ENCODE measurements around the gene IGSF9B.
"Not testable (repeated sequence)": the region's sequence is repeated elsewhere in the genome, so short reads cannot be mapped to it uniquely, and the experiment has no call there.

IGSF9B gene, protein sequence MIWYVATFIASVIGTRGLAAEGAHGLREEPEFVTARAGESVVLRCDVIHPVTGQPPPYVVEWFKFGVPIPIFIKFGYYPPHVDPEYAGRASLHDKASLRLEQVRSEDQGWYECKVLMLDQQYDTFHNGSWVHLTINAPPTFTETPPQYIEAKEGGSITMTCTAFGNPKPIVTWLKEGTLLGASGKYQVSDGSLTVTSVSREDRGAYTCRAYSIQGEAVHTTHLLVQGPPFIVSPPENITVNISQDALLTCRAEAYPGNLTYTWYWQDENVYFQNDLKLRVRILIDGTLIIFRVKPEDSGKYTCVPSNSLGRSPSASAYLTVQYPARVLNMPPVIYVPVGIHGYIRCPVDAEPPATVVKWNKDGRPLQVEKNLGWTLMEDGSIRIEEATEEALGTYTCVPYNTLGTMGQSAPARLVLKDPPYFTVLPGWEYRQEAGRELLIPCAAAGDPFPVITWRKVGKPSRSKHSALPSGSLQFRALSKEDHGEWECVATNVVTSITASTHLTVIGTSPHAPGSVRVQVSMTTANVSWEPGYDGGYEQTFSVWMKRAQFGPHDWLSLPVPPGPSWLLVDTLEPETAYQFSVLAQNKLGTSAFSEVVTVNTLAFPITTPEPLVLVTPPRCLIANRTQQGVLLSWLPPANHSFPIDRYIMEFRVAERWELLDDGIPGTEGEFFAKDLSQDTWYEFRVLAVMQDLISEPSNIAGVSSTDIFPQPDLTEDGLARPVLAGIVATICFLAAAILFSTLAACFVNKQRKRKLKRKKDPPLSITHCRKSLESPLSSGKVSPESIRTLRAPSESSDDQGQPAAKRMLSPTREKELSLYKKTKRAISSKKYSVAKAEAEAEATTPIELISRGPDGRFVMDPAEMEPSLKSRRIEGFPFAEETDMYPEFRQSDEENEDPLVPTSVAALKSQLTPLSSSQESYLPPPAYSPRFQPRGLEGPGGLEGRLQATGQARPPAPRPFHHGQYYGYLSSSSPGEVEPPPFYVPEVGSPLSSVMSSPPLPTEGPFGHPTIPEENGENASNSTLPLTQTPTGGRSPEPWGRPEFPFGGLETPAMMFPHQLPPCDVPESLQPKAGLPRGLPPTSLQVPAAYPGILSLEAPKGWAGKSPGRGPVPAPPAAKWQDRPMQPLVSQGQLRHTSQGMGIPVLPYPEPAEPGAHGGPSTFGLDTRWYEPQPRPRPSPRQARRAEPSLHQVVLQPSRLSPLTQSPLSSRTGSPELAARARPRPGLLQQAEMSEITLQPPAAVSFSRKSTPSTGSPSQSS (N-terminal part only)

GRCh38 chr11:133956650-133957633, at the start of gene IGSF9B:
Gene IGSF9B (minus strand): TSS chr11:133956968. CDS start chr11:133956754, 214 bp downstream.
- peak in 1 of 2 experiments; percentile 14 for DNase-seq

- no peak for DNase-seq
Observed at GRCh38 chr11:134004496-134005172, 47.9 kb upstream of the IGSF9B start.

DNA sequence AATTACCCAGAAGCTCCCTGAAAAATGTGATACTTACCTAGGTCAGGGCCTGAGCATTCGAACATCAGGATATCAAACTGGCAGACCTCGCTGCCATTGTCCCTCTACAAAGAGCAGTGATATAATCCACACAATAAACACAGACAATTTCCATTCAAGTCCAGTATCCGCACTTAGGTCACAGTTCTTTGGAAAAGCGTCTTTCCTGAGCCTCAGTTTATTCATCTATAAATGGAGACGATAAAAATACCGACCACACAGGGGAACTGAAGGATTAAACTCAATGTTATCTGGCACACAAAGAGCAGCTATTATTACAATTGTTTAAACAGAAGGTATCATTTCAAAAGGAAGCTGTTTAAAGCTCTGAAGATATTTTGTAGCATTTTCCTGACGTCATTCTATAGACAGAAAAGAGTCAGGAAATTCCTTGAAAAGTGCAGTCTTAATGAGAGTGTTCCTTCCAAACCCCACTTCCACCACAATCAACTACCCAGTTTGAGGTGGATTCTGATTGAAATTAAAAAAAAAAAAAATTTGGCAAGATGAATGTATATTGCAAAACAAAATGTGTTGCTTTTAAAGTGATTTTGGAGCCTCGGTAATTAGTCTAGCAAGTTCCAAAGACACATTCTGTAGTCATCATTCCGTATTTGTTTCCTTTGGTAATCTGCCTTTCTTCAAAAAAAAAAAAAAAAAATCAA, 47.2 kb upstream of the IGSF9B start:
- DNase-seq = no peak

DNA sequence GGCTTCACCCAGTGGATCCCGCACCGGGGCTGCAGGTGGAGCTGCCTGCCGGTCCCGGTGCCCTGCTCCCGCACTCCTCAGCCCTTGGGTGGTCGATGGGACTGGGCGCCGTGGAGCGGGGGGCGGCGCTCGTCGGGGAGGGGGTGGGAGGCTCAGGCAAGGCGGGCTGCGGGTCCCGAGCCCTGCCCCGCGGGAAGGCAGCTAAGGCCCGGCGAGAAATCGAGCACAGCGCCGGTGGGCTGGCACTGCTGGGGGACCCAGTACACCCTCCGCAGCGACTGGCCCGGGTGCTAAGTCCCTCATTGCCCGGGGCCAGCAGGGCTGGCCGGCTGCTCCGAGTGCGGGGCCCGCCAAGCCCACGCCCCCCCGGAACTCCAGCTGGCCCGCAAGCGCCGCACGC, 46.1 kb upstream of the IGSF9B start:
- DNase-seq = not testable (repeated sequence)

DNA sequence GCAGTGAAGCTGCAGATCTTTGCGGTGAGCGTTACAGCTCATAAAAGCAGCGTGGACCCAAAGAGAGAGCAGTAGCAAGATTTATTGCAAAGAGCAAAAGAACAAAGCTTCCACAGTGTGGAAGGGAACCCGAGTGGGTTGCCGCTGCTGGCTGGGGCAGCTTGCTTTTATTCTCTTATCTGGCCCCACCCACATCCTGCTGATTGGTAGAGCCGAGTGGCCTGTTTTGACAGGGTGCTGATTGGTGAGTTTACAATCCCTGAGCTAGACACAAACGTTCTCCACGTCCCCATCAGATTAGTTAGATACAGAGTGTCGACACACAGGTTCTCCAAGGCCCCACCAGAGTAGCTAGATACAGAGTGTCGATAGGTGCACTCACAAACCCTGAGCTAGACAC, 45.6 kb upstream of the IGSF9B start:
- not testable (repeated sequence) for DNase-seq

DNA sequence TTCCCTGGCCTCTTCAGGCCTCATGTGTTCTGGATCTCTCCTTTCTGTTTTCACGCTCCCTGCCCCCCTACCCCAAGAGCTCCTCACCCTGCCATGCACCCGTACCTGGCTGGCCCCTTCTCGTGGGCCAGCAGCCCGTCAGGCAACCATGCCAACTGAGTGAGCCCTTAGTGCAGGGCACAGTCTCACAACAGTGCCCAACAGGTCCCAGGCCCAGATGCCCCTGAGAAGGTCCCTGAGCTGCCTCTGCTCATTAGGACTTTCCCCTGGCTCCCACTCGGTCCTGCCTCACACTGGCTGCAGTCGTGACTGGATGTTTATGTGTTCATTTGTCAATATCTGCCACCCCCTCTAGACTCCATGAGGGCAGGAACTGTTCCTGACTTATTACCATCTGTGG, 44.8 kb upstream of the IGSF9B start:
- no peak for DNase-seq

DNA sequence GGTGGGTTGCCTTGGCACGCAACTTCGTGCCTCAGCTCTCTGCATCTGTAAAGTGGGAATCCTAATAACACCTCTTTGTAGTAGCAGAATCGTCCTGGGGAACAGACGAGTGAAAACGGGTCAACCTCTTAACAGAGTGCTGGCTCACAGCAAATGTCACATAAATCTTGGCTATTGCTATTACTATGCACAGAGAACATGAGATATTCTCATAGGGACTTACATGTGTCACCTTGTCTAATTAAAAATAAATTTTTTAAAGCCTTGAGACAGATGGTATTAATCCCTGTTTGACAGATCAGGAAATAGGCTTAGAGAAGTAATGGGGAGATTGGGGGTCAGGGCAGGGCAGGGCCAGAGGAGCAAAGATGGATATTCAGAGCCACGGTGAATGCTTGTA, 44.3 kb upstream of the IGSF9B start:
- DNase-seq = no peak

- no peak for DNase-seq
Observed at GRCh38 chr11:133999355-133999754, 42.6 kb upstream of the IGSF9B start.

GRCh38 chr11:133997554-133997953, 40.8 kb upstream of the IGSF9B start:
- no peak for DNase-seq

DNA sequence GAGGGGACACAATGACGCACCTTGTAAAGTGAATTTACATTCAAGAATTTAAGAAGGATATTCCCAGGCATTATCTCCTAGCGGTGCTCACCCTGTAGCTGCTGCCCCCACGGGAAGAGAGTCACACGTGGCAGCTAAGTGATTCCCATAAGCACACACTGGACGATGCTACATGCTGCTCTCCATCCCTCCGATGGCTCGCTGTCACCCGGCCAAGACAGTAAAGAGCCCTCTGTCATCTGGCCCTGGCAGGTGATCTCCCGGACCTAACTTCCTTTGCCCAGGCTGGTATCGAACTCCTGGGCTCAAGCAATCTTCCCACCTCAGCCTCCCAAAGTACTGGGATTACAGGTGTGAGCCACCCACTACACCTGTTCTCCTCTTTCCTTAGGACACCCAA, 39.9 kb upstream of the IGSF9B start:
- no peak for DNase-seq

- DNase-seq = no peak
Observed at GRCh38 chr11:133995066-133995465, 38.3 kb upstream of the IGSF9B start.

- DNase-seq = no peak
Observed at GRCh38 chr11:133993921-133994320, 37.2 kb upstream of the IGSF9B start.

DNA sequence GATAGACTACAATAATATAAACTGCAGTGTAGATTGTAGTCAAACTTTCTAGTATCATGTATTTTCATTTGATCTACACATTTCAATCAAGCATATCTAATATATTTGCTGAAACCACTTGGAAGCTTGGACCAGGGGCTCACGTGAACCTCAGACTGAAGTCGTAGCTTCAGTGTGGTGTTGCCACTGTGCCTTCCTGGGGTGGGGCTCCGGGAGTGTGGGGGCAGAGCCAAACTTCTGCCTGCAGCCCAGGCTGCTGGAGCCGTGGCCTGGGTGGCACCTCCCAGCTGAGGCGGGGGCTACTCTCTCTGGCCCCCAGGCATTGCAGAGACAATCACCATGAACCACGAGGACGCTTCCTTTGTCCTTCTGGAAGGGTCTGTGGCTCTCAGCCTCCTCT, 36.3 kb upstream of the IGSF9B start:
- no peak for DNase-seq

- DNase-seq = no peak
Observed at GRCh38 chr11:133992121-133992520, 35.4 kb upstream of the IGSF9B start.

DNA sequence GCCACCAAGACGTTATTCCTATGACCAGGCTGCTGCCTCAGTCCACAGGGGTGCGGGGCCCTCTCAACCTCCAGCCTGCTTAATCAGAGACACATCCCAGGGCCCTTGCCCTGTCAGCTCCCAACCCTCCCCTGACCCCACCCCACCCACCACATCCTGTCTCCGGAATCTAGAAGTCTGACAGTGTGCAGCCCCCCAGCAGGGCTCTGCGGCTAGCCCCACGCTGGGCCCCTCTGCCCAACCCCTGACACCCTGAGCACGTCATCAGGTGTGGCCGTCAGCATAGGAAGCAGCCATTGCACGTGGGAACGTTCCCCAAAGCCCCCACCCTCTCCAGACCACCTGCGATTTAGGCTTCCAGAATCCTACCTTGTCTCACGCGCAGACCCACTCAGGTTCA, 34.3 kb upstream of the IGSF9B start:
- no peak for DNase-seq

DNA sequence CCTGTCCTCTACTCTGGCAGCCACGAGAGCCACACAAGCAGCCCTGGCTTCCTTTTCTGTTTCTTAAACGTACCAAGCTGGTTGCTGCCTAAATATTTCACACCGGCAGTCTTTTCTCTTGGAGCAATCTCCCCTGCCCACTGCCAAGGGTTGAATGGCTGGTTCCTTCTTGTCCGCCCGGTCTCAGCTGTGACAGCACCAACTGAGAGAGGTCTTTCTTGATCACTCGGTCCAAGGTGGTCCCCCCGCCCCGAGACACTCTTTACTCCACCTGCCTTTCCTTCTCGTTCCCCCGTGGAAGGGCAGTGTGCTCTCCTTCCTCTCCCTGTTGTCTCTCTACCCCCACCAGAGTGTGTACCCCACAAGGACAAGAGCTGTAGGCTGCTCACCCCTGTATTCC, 33.7 kb upstream of the IGSF9B start:
- no peak for DNase-seq

DNA sequence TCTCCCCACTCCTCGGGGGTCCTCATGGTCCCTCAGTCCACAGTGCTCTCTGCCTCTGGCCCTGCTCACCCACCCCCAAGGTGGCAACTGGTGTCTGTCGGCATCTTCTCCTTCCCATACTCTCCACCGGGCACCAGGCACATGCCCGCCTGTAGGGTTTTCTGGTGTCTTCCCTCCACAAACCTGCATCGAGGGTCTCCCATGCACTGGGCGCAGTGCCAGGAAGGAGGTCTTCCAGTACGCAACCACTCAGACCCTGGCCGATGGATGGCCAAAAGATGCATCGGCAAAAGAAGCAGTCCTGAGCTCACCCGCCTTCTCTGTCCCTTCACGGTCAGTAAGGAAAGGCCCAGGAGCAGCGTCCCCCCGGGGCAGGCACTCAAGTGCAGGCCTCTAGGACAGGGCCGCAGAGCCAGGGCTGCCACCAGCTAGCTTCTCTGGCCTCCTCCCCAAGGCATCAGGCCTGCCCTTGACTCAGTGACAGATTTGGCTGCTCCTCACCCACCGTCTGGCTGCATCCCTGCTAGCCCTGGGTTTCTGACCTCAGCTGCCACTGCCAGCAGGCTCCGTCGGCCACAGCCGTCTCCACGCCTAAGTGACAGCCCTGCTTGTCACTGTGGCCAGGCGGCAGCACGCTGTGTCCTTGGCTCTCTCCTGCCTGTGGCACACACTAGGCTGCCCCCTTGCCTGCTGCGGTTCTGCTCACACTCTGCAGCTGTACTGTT, 32.1 kb upstream of the IGSF9B start:
- no peak for DNase-seq

GRCh38 chr11:133987171-133987570, 30.4 kb upstream of the IGSF9B start:
- DNase-seq = no peak

DNA sequence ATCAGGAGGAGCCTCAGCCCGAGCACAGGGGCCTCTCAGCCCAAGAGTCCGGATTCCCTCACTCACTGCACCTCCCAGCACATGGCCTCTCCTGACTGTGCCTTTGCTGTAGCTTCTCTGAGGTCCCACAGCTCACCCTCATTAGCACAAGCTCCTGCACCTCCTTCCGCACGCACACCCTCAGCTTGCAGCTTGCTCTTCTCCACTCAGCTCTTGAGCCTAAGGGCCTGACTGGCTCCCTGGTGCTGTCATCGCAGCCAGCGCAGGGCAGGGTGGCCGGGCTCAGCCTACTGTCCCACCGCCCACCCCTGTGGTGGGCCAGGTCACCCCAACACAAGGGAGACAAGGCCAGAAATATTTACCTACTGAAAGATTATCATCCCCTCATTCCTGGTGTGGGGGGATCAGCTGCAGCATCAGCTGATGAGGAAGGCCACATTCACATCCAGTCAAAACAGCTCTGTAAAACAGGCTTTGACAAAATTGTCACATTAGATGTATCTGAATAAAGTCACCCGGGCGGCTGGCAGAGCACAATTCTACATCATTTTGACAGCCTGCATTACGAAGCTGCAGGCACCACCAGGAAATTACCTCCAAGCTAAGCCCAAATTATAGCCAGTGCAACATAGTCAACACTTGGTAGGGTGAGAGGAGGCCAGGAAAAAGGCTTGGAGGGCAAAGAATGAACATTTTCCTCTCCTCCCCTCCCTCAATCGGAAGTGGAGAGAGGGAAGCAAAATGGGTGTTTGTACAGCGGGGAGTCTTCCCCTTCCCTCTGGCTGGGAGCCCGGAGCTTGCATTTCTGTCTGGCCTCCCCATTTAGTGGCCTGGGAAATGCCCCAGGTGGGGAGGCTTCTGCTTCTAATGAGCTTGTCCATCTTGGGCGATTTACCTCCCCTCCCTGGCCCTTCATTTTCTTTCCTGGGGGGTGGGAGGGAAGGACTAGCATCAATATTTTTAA, 29.5 kb upstream of the IGSF9B start:
- no peak for DNase-seq
